GM12892 (cell line): ENCODE data around the gene ZDHHC11B.
"Not testable (repeated sequence)": the region's sequence is repeated elsewhere in the genome, so short reads cannot be mapped to it uniquely, and the experiment has no call there.

Experiments
- POLR2AphosphoS5 ChIP-seq: IDR thresholded peaks from 2 replicates; pipeline ENCODE4 v1.6.1; 2011; ENCODE audit warnings: low read depth, low read length, control low read depth
- TAF1 ChIP-seq: IDR thresholded peaks from 2 replicates; pipeline ENCODE4 v1.6.1; 2011; ENCODE audit warnings: low read depth, mild to moderate bottlenecking, control low read depth, low read length, borderline replicate concordance

DNA sequence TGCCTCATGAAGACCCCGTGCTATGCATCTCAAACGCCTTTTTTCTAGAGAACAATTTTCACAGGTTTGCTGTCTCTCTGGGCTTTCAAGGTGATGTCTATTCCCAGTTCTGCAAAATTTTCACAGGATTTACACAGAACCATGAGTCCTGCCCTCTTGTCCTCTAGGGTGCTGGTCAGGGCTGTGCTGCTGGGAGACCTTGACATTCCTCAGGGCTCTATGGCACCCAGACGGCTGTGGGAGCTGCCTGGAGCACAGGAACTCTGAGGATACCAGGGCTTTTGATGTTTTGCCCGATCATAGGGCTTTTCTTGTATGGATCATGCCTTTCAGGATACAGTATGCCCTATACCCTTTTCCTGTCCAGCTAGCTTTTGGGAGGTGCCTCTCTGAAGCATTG is 68.9 kb downstream of the ZDHHC11B start:
- not testable (repeated sequence) for TF ChIP-seq POLR2AphosphoS5, TAF1
